Calu3 (cell line): Measurements from ENCODE around the gene ADAMTS4. TPM values are rescaled to one million over a fixed set of nuclear protein-coding genes. Genes with fewer than 3 reads are reported as not detected.

Source experiments
- BruUV-seq: library from RNA; stranded (reverse); fragments of 400-500 nt; replicated peaks from 2 replicates; lab custom pipeline; 2021; lab: Mats Ljungman, UMichigan
- CTCF ChIA-PET: fragments of 300-600 bp; sonication (Branson Sonifier 250); formaldehyde crosslinking; loops from one replicate; lab custom pipeline; 2022; ENCODE audit warnings: antibody characterized with exemption; lab: Charles Lee
- DNase-seq: peaks from one replicate; pipeline ENCODE4 v3.0.0; 2022
- H3K27ac Mint-ChIP-seq: one replicate; pipeline ENCODE4 v1.8.0; 2022; ENCODE audit warnings: mixed read lengths; ENCODE audit not compliant: unreplicated experiment
- H3K27me3 Mint-ChIP-seq: one replicate; pipeline ENCODE4 v1.8.0; 2022; ENCODE audit warnings: mixed read lengths; ENCODE audit not compliant: unreplicated experiment
- H3K36me3 Mint-ChIP-seq: one replicate; pipeline ENCODE4 v1.8.0; 2022; ENCODE audit warnings: mild to moderate bottlenecking, moderate library complexity, mixed read lengths; ENCODE audit not compliant: insufficient read depth, unreplicated experiment
- H3K4me1 Mint-ChIP-seq: one replicate; pipeline ENCODE4 v1.8.0; 2022; ENCODE audit warnings: mild to moderate bottlenecking, low read depth, mixed read lengths; ENCODE audit not compliant: unreplicated experiment
- H3K4me3 Mint-ChIP-seq: one replicate; pipeline ENCODE4 v1.8.0; 2022; ENCODE audit warnings: mild to moderate bottlenecking, low read depth, moderate library complexity, mixed read lengths; ENCODE audit not compliant: unreplicated experiment
- H3K9me3 Mint-ChIP-seq: one replicate; pipeline ENCODE4 v1.8.0; 2022; ENCODE audit warnings: low read depth, mixed read lengths; ENCODE audit not compliant: unreplicated experiment
- intact Hi-C: fragments of 100-400 bp; cut with micrococcal nuclease; formaldehyde crosslinking; loops from one replicate; pipeline ENCODE4 v1.10.0; 2022; ENCODE audit not compliant: unreplicated experiment
- total RNA-seq: library from RNA; stranded (reverse); gene quantifications from 2 replicates; pipeline ENCODE4 v1.2.3, GENCODE V29; 2022
- TF ChIP-seq, protein P1 (sequence below): fragments of 200-600 bp; IDR thresholded peaks from one replicate; pipeline ENCODE4 v1.8.0; 2022; ENCODE audit warnings: antibody characterized with exemption; ENCODE audit not compliant: unreplicated experiment

Gene ADAMTS4
- total RNA-seq, 1 experiment from 2014 or later, result not detected

- H3K36me3 Mint-ChIP-seq, result peaks cover 55% of the 10 kb centered on the region
- CTCF ChIA-PET, result no interaction called here
- TF ChIP-seq, protein P1, sequence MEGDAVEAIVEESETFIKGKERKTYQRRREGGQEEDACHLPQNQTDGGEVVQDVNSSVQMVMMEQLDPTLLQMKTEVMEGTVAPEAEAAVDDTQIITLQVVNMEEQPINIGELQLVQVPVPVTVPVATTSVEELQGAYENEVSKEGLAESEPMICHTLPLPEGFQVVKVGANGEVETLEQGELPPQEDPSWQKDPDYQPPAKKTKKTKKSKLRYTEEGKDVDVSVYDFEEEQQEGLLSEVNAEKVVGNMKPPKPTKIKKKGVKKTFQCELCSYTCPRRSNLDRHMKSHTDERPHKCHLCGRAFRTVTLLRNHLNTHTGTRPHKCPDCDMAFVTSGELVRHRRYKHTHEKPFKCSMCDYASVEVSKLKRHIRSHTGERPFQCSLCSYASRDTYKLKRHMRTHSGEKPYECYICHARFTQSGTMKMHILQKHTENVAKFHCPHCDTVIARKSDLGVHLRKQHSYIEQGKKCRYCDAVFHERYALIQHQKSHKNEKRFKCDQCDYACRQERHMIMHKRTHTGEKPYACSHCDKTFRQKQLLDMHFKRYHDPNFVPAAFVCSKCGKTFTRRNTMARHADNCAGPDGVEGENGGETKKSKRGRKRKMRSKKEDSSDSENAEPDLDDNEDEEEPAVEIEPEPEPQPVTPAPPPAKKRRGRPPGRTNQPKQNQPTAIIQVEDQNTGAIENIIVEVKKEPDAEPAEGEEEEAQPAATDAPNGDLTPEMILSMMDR, result no peak
- DNase-seq, result no peak
- no peaks in the 10 kb centered on the region for H3K27me3 Mint-ChIP-seq
- no peak overlapping the region for H3K4me3 Mint-ChIP-seq
- no peaks in the 10 kb centered on the region for H3K9me3 Mint-ChIP-seq
- BruUV-seq, result no TSS peak
- H3K4me1 Mint-ChIP-seq, result peaks cover 23% of the 10 kb centered on the region
- no peak overlapping the region for H3K27ac Mint-ChIP-seq
- intact Hi-C loops, result no loop called here
These were observed 23.9 kb downstream of the ADAMTS4 start for GRCh38 chr1:161174911-161175310.

DNA sequence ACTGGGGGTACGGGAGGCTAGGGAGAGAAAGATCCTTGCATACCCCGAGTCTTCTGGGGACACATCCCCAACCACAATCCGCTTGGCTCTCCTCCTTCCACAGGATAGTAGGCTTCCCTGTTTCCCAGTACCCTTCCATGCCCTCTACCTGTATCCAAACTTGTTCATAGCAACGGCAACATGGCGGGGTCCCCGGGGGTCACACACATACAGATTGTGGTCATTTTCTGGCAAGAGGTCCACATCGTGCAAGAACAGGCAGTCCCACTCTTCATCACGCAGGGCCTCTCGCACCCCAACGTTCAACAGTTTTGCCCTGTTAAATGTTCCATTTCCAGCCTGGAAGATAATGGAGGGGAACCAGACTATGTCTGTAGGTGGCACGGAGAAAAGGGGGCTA lies 25.1 kb downstream of the ADAMTS4 start:
- BruUV-seq, result no TSS peak
- H3K27me3 Mint-ChIP-seq, result no peaks in the 10 kb centered on the region
- TF ChIP-seq, protein P1, result no peak
- CTCF ChIA-PET, result no interaction called here
- H3K4me1 Mint-ChIP-seq, result peaks cover 23% of the 10 kb centered on the region
- peaks cover 55% of the 10 kb centered on the region for H3K36me3 Mint-ChIP-seq
- no peak overlapping the region for H3K4me3 Mint-ChIP-seq
- no peaks in the 10 kb centered on the region for H3K9me3 Mint-ChIP-seq
- intact Hi-C loops, result no loop called here
- DNase-seq, result no peak
- no peak overlapping the region for H3K27ac Mint-ChIP-seq

- TF ChIP-seq, protein P1, result no peak
- Mint-ChIP-seq H3K4me1 (peaks cover 18% of the 10 kb centered on the region), H3K27ac (no peak overlapping the region), H3K9me3 (no peaks in the 10 kb centered on the region), H3K4me3 (no peak overlapping the region), H3K27me3 (no peaks in the 10 kb centered on the region), H3K36me3 (peaks cover 56% of the 10 kb centered on the region)
- intact Hi-C loops, result no loop called here
- no TSS peak for BruUV-seq
- no peak for DNase-seq
- CTCF ChIA-PET, result interaction anchor here (0.7 kb wide), 1 partner anchor 11 kb away, joined by 4 read pairs; no protein-coding TSS in a partner anchor
These were observed 26.0 kb downstream of the ADAMTS4 start for GRCh38 chr1:161172776-161173376.

DNA sequence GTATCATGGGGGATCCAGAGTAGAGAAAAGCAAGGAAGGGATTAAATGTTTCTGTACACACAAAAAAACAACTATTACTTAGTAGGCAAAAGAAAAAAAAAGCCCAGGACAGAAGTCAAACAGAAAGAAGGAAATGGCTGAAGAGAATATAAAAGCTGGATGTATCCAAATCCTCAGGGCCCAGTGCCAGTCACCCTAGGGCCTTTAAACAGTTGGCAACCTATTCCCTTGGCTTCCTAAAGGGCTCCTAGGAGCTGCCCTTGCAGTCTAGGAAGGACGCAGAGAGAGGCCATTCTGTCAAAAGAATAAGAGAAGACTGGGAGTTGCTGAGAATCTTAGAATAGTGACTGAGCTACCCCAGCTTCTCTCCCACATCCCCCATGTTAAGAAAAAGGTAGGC lies 26.5 kb downstream of the ADAMTS4 start:
- no peak overlapping the region for H3K27ac Mint-ChIP-seq
- CTCF ChIA-PET, result interaction anchor here (0.7 kb wide), 1 partner anchor 10 kb away, joined by 4 read pairs; no protein-coding TSS in a partner anchor
- TF ChIP-seq, protein P1, result no peak

More for the DNA sequence above, 26.5 kb downstream of the ADAMTS4 start:
- Mint-ChIP-seq H3K4me1 (peaks cover 14% of the 10 kb centered on the region), H3K36me3 (peaks cover 56% of the 10 kb centered on the region), H3K9me3 (no peaks in the 10 kb centered on the region), H3K27me3 (no peaks in the 10 kb centered on the region), H3K4me3 (no peak overlapping the region)
- no peak for DNase-seq
- intact Hi-C loops, result no loop called here
- BruUV-seq, result no TSS peak
